B cell (primary cell): ENCODE data around the gene PANK3. TPM values are rescaled to one million over a fixed set of nuclear protein-coding genes. Genes with fewer than 3 reads are reported as not detected.

ENCODE experiments used
- ATAC-seq: fragments of 200-7000 bp; cut with Tn5 transposase; one replicate; pipeline ENCODE4 v1.10.0; 2021; ENCODE audit warnings: low read depth, mild to moderate bottlenecking, moderate number of reproducible peaks, moderate library complexity
- CTCF ChIA-PET: fragments of 350-600 bp; sonication (Branson Sonifier 250); formaldehyde crosslinking; loops from one replicate; lab custom pipeline; 2021; ENCODE audit warnings: antibody characterized with exemption, inconsistent platforms; lab: Charles Lee
- POLR2A ChIA-PET: fragments of 350-600 bp; sonication (Branson Sonifier 250); formaldehyde crosslinking; loops from one replicate; lab custom pipeline; 2021; ENCODE audit warnings: antibody characterized with exemption; lab: Charles Lee
- DNase-seq: peaks from one replicate; pipeline ENCODE4 v3.0.0; 2013
- H2AFZ ChIP-seq: 2 replicates; pipeline ENCODE4 v1.6.1; 2012; ENCODE audit warnings: mild to moderate bottlenecking, low read depth, low read length; ENCODE audit not compliant: insufficient read depth, poor library complexity, severe bottlenecking
- H3K27ac ChIP-seq, 2 donors: 1 replicate in 1 of 2; 2 replicates in 1 of 2; pipeline ENCODE4 v1.5.1; 2012 to 2013; ENCODE audit warnings: low read length in 2 of 2, mild to moderate bottlenecking in 2 of 2, moderate library complexity in 1 of 2
- H3K27me3 ChIP-seq, 4 experiments: fragments of 200-600 bp in 1 of 4; sonication (generic) in 1 of 4; replicated peaks in 1 of 4; 1 replicate in 2 of 4; 2 replicates in 2 of 4; pipeline versions ENCODE4 v1.6.1 to v1.7.0; 2013 to 2016; ENCODE audit warnings: low read length in 3 of 4, mild to moderate bottlenecking in 2 of 4, mixed read lengths in 1 of 4, moderate library complexity in 1 of 4; ENCODE audit not compliant: insufficient read depth in 4 of 4, control insufficient read depth in 3 of 4; ENCODE audit errors: control extremely low read depth in 1 of 4
- H3K36me3 ChIP-seq, 2 experiments: replicated peaks in 1 of 2; 1 replicate in 1 of 2; 2 replicates in 1 of 2; pipeline versions ENCODE4 v1.6.1 to v1.7.1; 2013; ENCODE audit warnings: low read length in 1 of 2; ENCODE audit not compliant: insufficient read depth in 2 of 2, control insufficient read depth in 1 of 2; ENCODE audit errors: control extremely low read depth in 1 of 2, extremely low read depth in 1 of 2
- H3K4me1 ChIP-seq, 2 donors: fragments of 200-600 bp in 1 of 2; sonication (generic) in 1 of 2; 1 replicate in 1 of 2; 2 replicates in 1 of 2; pipeline versions ENCODE4 v1.5.1 to v1.6.1; 2013 to 2017; ENCODE audit warnings: low read length in 2 of 2; ENCODE audit not compliant: control insufficient read depth in 2 of 2, insufficient read depth in 2 of 2
- H3K4me2 ChIP-seq: replicated peaks from 2 replicates; pipeline ENCODE3; 2012; ENCODE audit warnings: mild to moderate bottlenecking, low read depth, low read length; ENCODE audit not compliant: poor library complexity, severe bottlenecking
- H3K4me3 ChIP-seq, 5 experiments: fragments of 200-600 bp in 1 of 5; sonication (generic) in 1 of 5; 1 replicate in 3 of 5; 2 replicates in 2 of 5; pipeline versions ENCODE4 v1.5.1 to v1.7.0; 2011 to 2016; ENCODE audit warnings: low read length in 4 of 5, mild to moderate bottlenecking in 4 of 5, low read depth in 2 of 5, control low read depth in 1 of 5, moderate library complexity in 1 of 5; ENCODE audit not compliant: insufficient read depth in 1 of 5; ENCODE audit errors: control extremely low read depth in 1 of 5, extremely low read depth in 1 of 5
- H3K79me2 ChIP-seq: fragments of 200-600 bp; sonication (generic); one replicate; pipeline ENCODE4 v1.6.0; 2016; ENCODE audit warnings: low read length; ENCODE audit not compliant: control insufficient read depth, insufficient read depth
- H3K9ac ChIP-seq: fragments of 200-600 bp; sonication (generic); 2 replicates; pipeline ENCODE4 v1.6.1; 2017; ENCODE audit warnings: mild to moderate bottlenecking, low read length, moderate library complexity
- H3K9me3 ChIP-seq, 3 donors: one replicate each; pipeline versions ENCODE4 v1.6.1 to v1.7.1; 2013; ENCODE audit warnings: low read length in 2 of 3; ENCODE audit not compliant: control insufficient read depth in 2 of 3, insufficient read depth in 1 of 3; ENCODE audit errors: control extremely low read depth in 1 of 3
- H4K20me1 ChIP-seq: 2 replicates; pipeline ENCODE4 v1.6.0; 2012; ENCODE audit warnings: mild to moderate bottlenecking, low read length; ENCODE audit not compliant: insufficient read depth, control insufficient read depth, poor library complexity, severe bottlenecking
- H3K27ac Mint-ChIP-seq: one replicate; pipeline ENCODE4 v1.8.0; 2021; ENCODE audit warnings: mixed read lengths
- H3K27me3 Mint-ChIP-seq: one replicate; pipeline ENCODE4 v1.8.0; 2021; ENCODE audit warnings: mixed read lengths
- H3K4me1 Mint-ChIP-seq: one replicate; pipeline ENCODE4 v1.8.0; 2021; ENCODE audit warnings: mixed read lengths
- H3K4me3 Mint-ChIP-seq: one replicate; pipeline ENCODE4 v1.8.0; 2021; ENCODE audit warnings: mixed read lengths
- H3K9me3 Mint-ChIP-seq: one replicate; pipeline ENCODE4 v1.8.0; 2022; ENCODE audit warnings: mixed read lengths; ENCODE audit not compliant: insufficient read depth
- CTCF ChIP-seq: fragments of 200-600 bp; IDR thresholded peaks from one replicate; pipeline ENCODE4 v1.8.0; 2022; ENCODE audit warnings: antibody characterized with exemption, mild to moderate bottlenecking
- EZH2 ChIP-seq: IDR thresholded peaks from 2 replicates; pipeline ENCODE4 v1.6.1; 2012; ENCODE audit warnings: borderline replicate concordance, low read depth, mild to moderate bottlenecking, moderate library complexity, low read length; ENCODE audit not compliant: insufficient read depth, poor library complexity, severe bottlenecking
- WGBS: methylation state at CpG from one replicate; pipeline ENCODE4 v1.1.5; 2013; ENCODE audit warnings: missing lambda C conversion rate; ENCODE audit not compliant: insufficient coverage; 5-methylcytosine and 5-hydroxymethylcytosine counted together
- intact Hi-C: fragments of 100-400 bp; cut with micrococcal nuclease; formaldehyde crosslinking; loops from one replicate; pipeline ENCODE4 v1.10.0; 2022
- polyA plus RNA-seq: library from polyadenylated mRNA; depleted of rRNA; stranded (reverse); fragments of >200 nt; gene quantifications from 2 replicates; pipeline ENCODE4 v1.2.3, GENCODE V29; 2012
- total RNA-seq, 2 donors: library from RNA; stranded (reverse); fragments of 120-200 nt in 1 of 2; gene quantifications; 1 replicate in 1 of 2; 2 replicates in 1 of 2; pipeline versions ENCODE4 v1.2.3 to v1.2.4, GENCODE V29; 2013 to 2022

The PANK3 gene
- total and polyA plus RNA-seq, 2 donors (not counting 1 experiment from before 2014, with no cell fraction given): 6.3 to 61.8 TPM

- Histone ChIP-seq H3K9ac (no peak overlapping the region), H3K36me3 (no peaks in the 10 kb centered on the region), H3K79me2 (no peaks in the 10 kb centered on the region), H3K4me1 (no peaks in the 10 kb centered on the region), H2AFZ (no peak overlapping the region), H3K9me3 (no peaks in the 10 kb centered on the region), H3K27me3 (peaks cover 0 to 8% (median 1%) of the 10 kb centered on the region in 4 experiments), H3K27ac (no peak overlapping the region), H4K20me1 (no peaks in the 10 kb centered on the region), H3K4me2 (no peak overlapping the region), H3K4me3 (no peak overlapping the region)
- WGBS: 100% methylated on average over 2 of the region's 10 CpGs
- intact Hi-C loops: no loop called here
- DNase-seq (no peak), ATAC-seq (no peak)
- H3K9me3 Mint-ChIP-seq: no peaks in the 10 kb centered on the region
- TF ChIP-seq CTCF (no peak), EZH2 (no peak)
- ChIA-PET POLR2A (no interaction called here), CTCF (no interaction called here)
- no peak overlapping the region for H3K4me3 Mint-ChIP-seq
- no peaks in the 10 kb centered on the region for H3K4me1 Mint-ChIP-seq
- H3K27ac Mint-ChIP-seq: no peak overlapping the region
- H3K27me3 Mint-ChIP-seq: peaks cover 39% of the 10 kb centered on the region
Measured at GRCh38 chr5:168599826-168600225, 20.7 kb upstream of the PANK3 start.

GRCh38 chr5:168598639-168599038 lies 19.5 kb upstream of the PANK3 start:
- intact Hi-C loops: no loop called here
- ChIA-PET CTCF (no interaction called here), POLR2A (no interaction called here)
- H3K27me3 Mint-ChIP-seq: peaks cover 45% of the 10 kb centered on the region
- no peaks in the 10 kb centered on the region for H3K4me1 Mint-ChIP-seq
- Histone ChIP-seq H2AFZ (no peak overlapping the region), H4K20me1 (no peaks in the 10 kb centered on the region), H3K4me2 (no peak overlapping the region), H3K4me3 (no peak overlapping the region), H3K36me3 (no peaks in the 10 kb centered on the region), H3K27ac (no peak overlapping the region), H3K4me1 (no peaks in the 10 kb centered on the region), H3K79me2 (no peaks in the 10 kb centered on the region), H3K9ac (no peak overlapping the region), H3K27me3 (peaks cover 0 to 8% (median 1%) of the 10 kb centered on the region in 4 experiments), H3K9me3 (no peaks in the 10 kb centered on the region)
- no peak overlapping the region for H3K27ac Mint-ChIP-seq
- no peaks in the 10 kb centered on the region for H3K9me3 Mint-ChIP-seq
- ATAC-seq: no peak
- H3K4me3 Mint-ChIP-seq: no peak overlapping the region
- no peak for TF ChIP-seq EZH2
- TF ChIP-seq CTCF: no peak
- WGBS: 40% methylated on average over 1 of the region's 3 CpGs
- DNase-seq: no peak
